Kidney epithelial cell (primary cell): ENCODE data around the gene MIPEP. TPM values are rescaled to one million over a fixed set of nuclear protein-coding genes. Genes with fewer than 3 reads are reported as not detected.

Experiments
- DNase-seq: peaks from one replicate; pipeline ENCODE4 v3.0.0-alpha.2; 2010; ENCODE audit warnings: low read depth
- H3K27me3 ChIP-seq: 2 replicates; pipeline ENCODE4 v1.6.0; 2011; ENCODE audit warnings: low read length; ENCODE audit not compliant: control insufficient read depth, insufficient read depth
- H3K36me3 ChIP-seq: 2 replicates; pipeline ENCODE4 v1.5.1; 2011; ENCODE audit warnings: low read length; ENCODE audit not compliant: control insufficient read depth, insufficient read depth
- H3K4me3 ChIP-seq: 2 replicates; pipeline ENCODE4 v1.5.1; 2011; ENCODE audit warnings: low read depth, mild to moderate bottlenecking, control low read depth, low read length
- CTCF ChIP-seq: IDR thresholded peaks from 2 replicates; pipeline ENCODE4 v1.5.1; 2011; ENCODE audit warnings: mild to moderate bottlenecking, moderate library complexity, low read length, control low read depth, inconsistent platforms; ENCODE audit not compliant: insufficient read depth, poor library complexity, severe bottlenecking
- total RNA-seq: library from RNA; depleted of rRNA; stranded (reverse); fragments of >200 nt; gene quantifications from 2 replicates; pipeline ENCODE4 v1.2.3, GENCODE V29; 2015

The MIPEP gene
- total RNA-seq, 1 donor from 2014 or later: 25.6 TPM

DNA sequence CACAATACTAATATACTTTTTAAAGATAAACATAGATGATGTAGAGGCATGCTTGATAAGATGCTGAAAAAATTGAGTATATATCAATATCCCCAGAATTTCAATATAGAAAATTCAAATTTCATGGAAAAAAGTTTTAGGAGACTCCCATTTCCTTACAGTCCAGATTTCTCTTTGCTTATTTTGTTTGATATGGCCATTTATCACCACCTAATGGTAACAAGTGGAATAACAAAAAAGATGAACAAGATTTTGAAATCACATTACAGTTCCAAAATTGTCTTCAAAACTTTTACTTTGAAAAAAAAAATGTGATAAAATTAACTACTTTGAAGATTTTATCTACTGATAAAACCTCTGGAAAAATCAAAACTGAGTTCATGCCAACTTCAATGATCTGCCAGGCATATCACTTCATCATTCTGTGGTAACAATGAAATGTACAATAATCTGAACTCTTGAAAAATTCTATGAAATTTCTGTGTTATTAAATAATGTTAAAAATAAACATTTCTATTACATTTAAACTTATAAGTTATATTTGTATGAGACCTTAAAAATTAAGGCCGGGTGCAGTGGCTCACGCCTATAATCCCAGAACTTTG, 17.5 kb downstream of the MIPEP start:
- DNase-seq: no peak
- no peaks in the 10 kb centered on the region for H3K36me3 ChIP-seq
- TF ChIP-seq CTCF: peak; percentile 40
- no peak overlapping the region for H3K4me3 ChIP-seq
- H3K27me3 ChIP-seq: no peaks in the 10 kb centered on the region

DNA sequence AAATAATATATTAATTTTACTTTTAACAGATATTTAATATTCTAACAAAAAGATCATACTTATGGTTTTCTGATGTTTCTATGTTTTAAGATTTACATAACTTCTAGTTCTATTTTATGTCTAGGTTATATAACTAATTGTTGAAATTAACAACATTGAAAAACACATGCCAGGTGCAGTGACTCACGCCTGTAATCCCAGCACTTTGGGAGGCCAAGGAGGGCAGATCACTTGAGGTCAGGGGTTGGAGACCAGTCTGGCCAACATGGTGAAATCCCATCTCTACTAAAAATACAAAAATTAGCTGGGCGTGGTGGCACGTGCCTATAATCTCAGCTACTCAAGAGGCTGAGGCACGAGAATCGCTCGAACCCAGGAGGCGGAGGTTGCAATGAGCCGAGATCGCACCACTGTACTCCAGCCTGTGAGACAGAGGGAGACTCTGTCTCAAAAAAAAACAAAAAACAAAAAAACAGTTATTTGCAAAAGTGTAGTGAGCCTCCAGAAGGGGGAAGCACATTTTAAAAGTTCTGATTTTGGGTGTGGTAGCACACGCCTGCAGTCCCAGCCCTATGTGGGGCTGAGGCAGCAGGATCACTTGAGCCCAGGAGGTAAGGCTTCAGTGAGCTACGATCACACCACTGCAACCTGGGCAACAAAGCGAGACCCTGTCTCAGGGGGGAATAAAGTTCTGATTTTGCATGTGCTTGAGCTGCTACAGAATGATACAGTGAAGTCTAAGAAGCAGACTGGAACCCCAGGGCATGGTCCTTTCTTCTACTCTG, 18.7 kb downstream of the MIPEP start:
- TF ChIP-seq CTCF: no peak
- no peaks in the 10 kb centered on the region for H3K27me3 ChIP-seq
- no peak overlapping the region for H3K4me3 ChIP-seq
- no peak for DNase-seq
- H3K36me3 ChIP-seq: no peaks in the 10 kb centered on the region

GRCh38 chr13:23868521-23868920, 20.7 kb downstream of the MIPEP start:
- no peak for DNase-seq
- TF ChIP-seq CTCF: no peak
- Histone ChIP-seq H3K36me3 (no peaks in the 10 kb centered on the region), H3K4me3 (no peak overlapping the region), H3K27me3 (no peaks in the 10 kb centered on the region)

- no peak for TF ChIP-seq CTCF
- DNase-seq: no peak
- Histone ChIP-seq H3K4me3 (no peak overlapping the region), H3K36me3 (no peaks in the 10 kb centered on the region), H3K27me3 (no peaks in the 10 kb centered on the region)
These were observed 22.1 kb downstream of the MIPEP start for GRCh38 chr13:23867027-23867491.

DNA sequence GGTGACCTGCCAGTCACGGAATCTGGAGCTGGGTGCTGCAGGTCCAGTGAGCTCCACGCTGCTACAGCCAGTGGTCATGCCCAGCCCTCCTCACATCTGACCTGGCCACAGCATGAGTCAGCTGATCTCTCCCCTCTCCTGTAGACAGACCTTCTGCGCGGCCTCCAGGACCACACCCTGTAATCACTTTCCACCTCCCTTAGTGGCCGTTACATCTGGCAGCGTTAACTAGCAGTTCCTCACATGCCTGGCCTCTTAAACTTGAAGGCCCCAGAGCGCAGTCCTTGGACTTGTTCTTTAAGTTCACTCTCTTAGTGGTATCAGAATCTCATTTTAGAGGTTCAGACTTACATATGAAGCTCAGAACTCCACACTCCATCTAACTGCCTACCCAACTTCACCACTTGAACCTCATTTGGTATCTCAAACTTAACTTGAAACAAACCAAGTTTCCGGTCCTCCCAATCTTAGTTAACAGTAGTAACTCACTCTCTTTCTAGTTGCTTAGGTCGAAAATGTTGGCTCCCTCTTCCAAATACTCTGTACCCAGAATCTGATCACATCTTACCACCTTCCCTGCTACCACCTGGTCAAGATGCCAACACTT, 22.7 kb downstream of the MIPEP start:
- Histone ChIP-seq H3K36me3 (no peaks in the 10 kb centered on the region), H3K4me3 (no peak overlapping the region), H3K27me3 (no peaks in the 10 kb centered on the region)
- no peak for DNase-seq
- no peak for TF ChIP-seq CTCF
